ENCODE measurements around the gene CHRNG.
"Not testable (repeated sequence)": the region's sequence is repeated elsewhere in the genome, so short reads cannot be mapped to it uniquely, and the experiment has no call there.

CHRNG gene

DNA sequence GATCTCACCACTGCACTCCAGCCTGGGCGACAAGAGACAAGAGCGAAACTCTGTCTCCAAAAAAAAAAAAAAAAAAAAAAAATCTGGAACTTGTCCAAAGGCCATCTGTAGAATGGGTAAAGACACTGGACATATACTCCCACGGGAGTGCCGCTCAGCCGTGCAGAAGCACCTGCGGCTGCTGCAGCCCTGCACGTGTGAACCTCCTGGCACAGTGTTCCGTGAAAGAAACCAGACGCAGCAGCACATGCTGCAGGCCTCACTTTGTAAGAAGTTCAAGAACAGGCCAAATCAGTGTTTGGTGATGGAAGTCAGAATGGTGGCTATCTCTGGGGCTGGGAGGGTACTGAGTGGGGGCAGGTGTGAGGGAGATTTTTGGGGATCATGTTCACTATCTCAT is 7.1 kb upstream of the CHRNG start:
- no peak for TF ChIP-seq TAF1 (IDR thresholded peaks at IDR 0.05; ENCODE audit: low read depth, low read length)
- TF ChIP-seq POLR2AphosphoS5 (IDR thresholded peaks at IDR 0.05; ENCODE audit: low read depth, low read length): no peak
- no peak for TF ChIP-seq POU2F2 (IDR thresholded peaks at IDR 0.05; ENCODE audit: low read depth, low read length)
- no peak for TF ChIP-seq POLR2A (IDR thresholded peaks at IDR 0.05; ENCODE audit: low read depth, low read length)
- no peak for TF ChIP-seq PAX5 (IDR thresholded peaks at IDR 0.05; ENCODE audit: insufficient read depth, low read length, severe bottlenecking)
- no peak for TF ChIP-seq SPI1 (IDR thresholded peaks at IDR 0.05; ENCODE audit: low read depth, low read length)
- DNase-seq (ENCODE audit: insufficient read length, low spot score) (no peak), FAIRE-seq (no peak)

DNA sequence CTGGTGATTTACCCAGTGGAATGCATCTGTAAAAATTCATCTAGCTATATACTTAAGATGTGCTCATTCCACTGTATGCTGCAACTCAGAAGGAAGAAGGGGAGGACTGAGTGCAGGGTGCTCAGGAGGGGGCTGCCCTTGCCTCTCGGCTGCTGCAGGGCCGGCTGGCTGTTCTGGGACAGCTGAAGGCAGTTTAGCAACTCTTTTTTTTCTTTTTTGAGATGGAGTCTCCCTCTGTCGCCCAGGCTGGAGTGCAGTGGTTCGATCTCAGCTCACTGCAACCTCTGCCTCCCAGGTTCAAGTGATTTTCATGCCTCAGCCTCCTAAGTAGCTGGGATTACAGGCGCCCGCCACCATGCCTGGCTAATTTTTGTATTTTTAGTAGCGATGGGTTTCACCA is 6.7 kb upstream of the CHRNG start:
- FAIRE-seq; DNase-seq (ENCODE audit: insufficient read length, low spot score): not testable (repeated sequence)

DNA sequence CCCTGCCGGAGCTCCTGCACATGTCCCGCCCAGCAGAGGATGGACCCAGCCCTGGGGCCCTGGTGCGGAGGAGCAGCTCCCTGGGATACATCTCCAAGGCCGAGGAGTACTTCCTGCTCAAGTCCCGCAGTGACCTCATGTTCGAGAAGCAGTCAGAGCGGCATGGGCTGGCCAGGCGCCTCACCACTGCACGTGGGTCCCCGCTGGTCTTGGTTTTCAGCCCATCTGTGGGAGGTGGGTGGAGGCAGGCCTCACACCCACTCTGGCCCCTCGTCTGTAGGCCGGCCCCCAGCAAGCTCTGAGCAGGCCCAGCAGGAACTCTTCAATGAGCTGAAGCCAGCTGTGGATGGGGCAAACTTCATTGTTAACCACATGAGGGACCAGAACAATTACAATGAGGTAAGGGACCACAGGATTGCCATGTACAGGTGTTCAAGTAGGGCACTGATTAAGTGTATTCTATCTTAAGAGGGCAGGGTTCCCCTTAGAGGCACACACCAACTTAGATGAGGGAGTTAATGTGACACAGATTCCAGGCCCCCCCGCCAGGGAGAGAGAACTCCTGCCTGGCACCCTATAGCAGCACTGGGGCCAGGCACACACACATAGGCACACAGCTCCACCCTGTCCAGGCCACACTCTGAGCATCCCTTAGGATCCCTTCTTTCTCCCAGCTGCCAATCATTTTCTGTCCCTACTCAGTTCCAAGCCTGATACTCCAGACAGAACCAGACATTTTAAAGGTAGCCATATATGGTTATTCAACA is 5.4 kb upstream of the CHRNG start:
- DNase-seq (ENCODE audit: insufficient read length, low spot score): no peak
- TF ChIP-seq POLR2AphosphoS5 (IDR thresholded peaks at IDR 0.05; ENCODE audit: low read depth, low read length) (no peak), PAX5 (IDR thresholded peaks at IDR 0.05; ENCODE audit: insufficient read depth, low read length, severe bottlenecking) (no peak), SPI1 (IDR thresholded peaks at IDR 0.05; ENCODE audit: low read depth, low read length) (no peak)
- FAIRE-seq: no peak

DNA sequence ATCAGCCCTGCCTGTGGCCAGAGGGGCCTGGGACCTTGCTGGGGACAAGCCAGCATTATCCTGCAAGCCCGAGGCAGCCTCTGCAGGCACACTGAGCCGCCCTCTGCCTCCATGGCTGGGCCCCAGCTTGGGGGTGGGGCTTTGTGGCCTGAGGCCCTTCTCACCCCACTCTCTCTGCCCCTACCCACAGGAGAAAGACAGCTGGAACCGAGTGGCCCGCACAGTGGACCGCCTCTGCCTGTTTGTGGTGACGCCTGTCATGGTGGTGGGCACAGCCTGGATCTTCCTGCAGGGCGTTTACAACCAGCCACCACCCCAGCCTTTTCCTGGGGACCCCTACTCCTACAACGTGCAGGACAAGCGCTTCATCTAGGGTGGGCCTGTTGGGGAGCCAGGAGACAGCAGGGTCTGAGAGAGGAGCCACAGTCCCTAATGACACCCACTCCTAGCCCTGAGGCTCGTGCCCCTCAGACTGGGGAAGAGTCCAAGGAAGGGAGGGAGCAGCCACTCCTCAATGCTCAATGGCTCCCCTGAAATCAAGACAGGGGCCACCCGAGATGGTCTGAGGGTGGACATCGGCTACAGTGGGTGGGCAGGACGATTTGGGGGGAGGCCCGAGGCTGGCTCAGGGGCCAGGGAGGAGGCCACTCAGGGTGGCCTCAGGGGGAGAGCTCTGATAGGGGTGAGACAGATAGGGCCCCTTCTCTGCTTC is 4.4 kb upstream of the CHRNG start:
- TF ChIP-seq POLR2AphosphoS5 (IDR thresholded peaks at IDR 0.05; ENCODE audit: low read depth, low read length): no peak
- TF ChIP-seq POLR2A (IDR thresholded peaks at IDR 0.05; ENCODE audit: low read depth, low read length): no peak
- no peak for TF ChIP-seq POU2F2 (IDR thresholded peaks at IDR 0.05; ENCODE audit: low read depth, low read length)
- no peak for TF ChIP-seq TAF1 (IDR thresholded peaks at IDR 0.05; ENCODE audit: low read depth, low read length)
- no peak for TF ChIP-seq PAX5 (IDR thresholded peaks at IDR 0.05; ENCODE audit: insufficient read depth, low read length, severe bottlenecking)
- FAIRE-seq (no peak), DNase-seq (ENCODE audit: insufficient read length, low spot score) (no peak)

DNA sequence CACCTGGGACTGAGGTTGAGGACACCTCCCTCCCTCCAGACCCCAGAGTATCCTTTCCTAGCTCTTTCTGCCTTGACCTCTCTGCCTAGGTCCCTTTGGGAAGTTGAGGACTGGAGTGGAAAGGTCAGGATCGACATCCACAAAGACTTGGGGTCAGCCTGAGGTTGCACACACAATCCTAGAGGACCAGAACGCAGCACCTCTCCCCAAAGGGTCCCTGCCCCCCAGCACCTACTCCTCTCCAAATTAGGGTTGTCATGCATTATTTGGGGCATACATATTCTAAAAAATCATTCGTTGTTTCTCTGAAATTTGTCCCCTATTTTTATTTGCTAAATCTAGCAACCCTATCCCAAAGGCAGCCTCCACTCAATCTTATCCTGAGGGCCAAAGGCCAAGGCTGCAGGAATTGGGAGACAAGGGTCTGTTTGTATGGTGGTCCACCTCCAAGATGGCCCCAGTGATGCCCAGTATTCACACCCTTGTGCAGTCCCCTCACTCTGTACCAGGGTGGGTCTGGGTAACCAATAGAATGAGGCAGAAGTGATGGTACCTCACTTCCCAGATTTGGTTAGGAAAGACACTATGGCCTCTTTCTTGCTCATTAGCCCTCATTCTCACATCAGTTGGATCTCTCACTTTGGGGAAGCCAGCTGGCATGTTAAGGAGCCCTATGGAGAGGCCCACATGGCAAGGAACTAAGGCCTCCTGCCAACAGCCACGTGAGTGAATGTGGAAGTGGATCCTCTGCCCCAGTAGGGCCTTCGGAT is 3.5 kb upstream of the CHRNG start:
- DNase-seq (ENCODE audit: insufficient read length, low spot score) (no peak), FAIRE-seq (no peak)
- TF ChIP-seq POLR2AphosphoS5 (IDR thresholded peaks at IDR 0.05; ENCODE audit: low read depth, low read length): no peak

DNA sequence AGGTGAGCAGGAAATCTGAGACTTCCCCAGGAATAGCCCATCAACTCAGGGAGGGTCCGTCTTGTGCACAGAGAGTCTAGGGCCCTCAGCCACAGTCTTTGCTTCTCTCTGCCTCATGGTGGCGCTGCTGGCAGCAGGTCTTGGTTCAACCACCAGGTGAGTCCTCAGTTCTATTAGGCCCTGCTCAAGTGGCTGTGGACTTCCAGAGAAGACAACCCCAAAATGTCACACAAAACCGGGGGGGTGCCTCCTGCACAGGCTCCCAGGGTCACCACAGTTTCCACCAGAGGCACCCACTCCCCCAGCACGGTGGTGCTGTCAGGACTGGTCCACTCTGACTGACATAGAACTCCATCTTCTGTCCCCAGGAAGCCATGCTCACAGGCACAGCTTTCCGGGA is 2.4 kb upstream of the CHRNG start:
- no peak for FAIRE-seq
- DNase-seq (ENCODE audit: insufficient read length, low spot score): no peak
- TF ChIP-seq SPI1 (IDR thresholded peaks at IDR 0.05; ENCODE audit: low read depth, low read length) (no peak), POLR2A (IDR thresholded peaks at IDR 0.05; ENCODE audit: low read depth, low read length) (no peak), PAX5 (IDR thresholded peaks at IDR 0.05; ENCODE audit: insufficient read depth, low read length, severe bottlenecking) (no peak), TAF1 (IDR thresholded peaks at IDR 0.05; ENCODE audit: low read depth, low read length) (no peak), POU2F2 (IDR thresholded peaks at IDR 0.05; ENCODE audit: low read depth, low read length) (no peak), POLR2AphosphoS5 (IDR thresholded peaks at IDR 0.05; ENCODE audit: low read depth, low read length) (no peak)

DNA sequence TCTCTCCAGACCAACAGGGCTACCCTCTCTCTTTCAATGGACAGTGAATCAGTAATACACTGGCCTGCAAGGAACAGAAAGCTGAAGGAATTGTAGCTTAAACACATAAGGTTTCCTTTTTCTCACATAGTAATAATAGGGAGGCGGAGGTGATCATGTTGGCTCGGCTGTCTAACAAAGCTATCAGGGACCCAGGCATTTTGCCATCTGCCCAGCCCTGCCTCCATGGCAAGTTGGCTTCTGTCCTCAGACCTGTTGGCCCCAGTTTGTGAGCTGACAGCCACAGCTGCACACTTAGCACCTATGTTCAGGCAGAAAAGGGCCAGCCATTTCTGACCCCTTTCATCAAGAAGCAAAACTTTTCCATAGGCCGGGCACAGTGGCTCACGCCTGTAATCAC is 2.0 kb upstream of the CHRNG start:
- TF ChIP-seq PAX5 (IDR thresholded peaks at IDR 0.05; ENCODE audit: insufficient read depth, low read length, severe bottlenecking) (no peak), POLR2A (IDR thresholded peaks at IDR 0.05; ENCODE audit: low read depth, low read length) (no peak), POLR2AphosphoS5 (IDR thresholded peaks at IDR 0.05; ENCODE audit: low read depth, low read length) (no peak), POU2F2 (IDR thresholded peaks at IDR 0.05; ENCODE audit: low read depth, low read length) (no peak), SPI1 (IDR thresholded peaks at IDR 0.05; ENCODE audit: low read depth, low read length) (no peak), TAF1 (IDR thresholded peaks at IDR 0.05; ENCODE audit: low read depth, low read length) (no peak)
- FAIRE-seq (no peak), DNase-seq (ENCODE audit: insufficient read length, low spot score) (no peak)

DNA sequence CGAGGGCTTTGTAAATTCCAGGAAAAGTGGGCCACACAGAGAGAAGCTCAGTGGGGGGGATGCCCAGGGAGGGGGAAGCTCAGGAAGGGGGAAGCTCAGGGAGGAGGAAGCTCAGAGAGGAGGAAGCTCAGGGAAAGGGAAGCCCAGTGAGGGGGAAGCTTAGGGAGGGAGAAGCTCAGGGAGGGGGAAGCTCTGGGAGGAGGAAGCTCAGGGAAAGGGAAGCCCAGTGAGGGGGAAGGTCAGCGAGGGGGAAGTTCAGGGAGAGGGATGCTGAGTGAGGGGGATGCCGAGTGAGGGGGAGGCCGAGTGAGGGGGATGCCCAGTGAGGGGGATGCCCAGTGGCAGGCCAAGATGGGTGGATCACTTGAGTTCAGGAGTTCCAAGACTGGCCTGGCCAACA is 821 bp upstream of the CHRNG start:
- FAIRE-seq: no peak
- no peak for TF ChIP-seq PAX5 (IDR thresholded peaks at IDR 0.05; ENCODE audit: insufficient read depth, low read length, severe bottlenecking)
- no peak for TF ChIP-seq POLR2AphosphoS5 (IDR thresholded peaks at IDR 0.05; ENCODE audit: low read depth, low read length)
- no peak for TF ChIP-seq SPI1 (IDR thresholded peaks at IDR 0.05; ENCODE audit: low read depth, low read length)
- no peak for TF ChIP-seq POLR2A (IDR thresholded peaks at IDR 0.05; ENCODE audit: low read depth, low read length)
- no peak for TF ChIP-seq POU2F2 (IDR thresholded peaks at IDR 0.05; ENCODE audit: low read depth, low read length)
- no peak for TF ChIP-seq TAF1 (IDR thresholded peaks at IDR 0.05; ENCODE audit: low read depth, low read length)
- no peak for DNase-seq (ENCODE audit: insufficient read length, low spot score)

DNA sequence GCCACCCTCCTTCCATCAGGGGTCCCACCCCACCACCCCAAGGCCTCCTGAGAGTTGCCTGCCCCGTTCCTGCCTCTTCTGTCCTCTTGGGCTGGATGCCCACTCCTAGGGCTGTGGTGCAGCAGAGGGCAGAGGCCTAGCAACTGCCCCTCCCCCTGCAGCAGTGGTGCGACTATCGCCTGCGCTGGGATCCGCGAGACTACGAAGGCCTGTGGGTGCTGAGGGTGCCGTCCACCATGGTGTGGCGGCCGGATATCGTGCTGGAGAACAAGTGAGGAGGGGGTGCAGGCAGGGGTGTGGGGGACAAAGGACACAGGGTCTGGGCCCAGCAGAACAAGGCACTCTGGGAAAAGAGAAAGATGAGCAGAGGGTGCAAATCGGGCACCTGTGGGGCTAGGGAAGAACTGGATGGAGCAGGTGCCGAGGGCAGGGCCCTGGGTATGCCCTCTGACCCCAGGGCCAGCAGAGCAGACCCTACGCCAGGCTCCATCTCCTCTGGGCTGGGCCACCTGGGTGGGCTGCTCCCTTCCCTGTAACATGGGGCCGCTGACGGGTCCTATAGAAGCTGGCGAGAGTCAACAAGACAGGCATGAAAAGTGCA is 1.0 kb downstream of the CHRNG start:
- TF ChIP-seq POU2F2 (IDR thresholded peaks at IDR 0.05; ENCODE audit: low read depth, low read length): no peak
- no peak for TF ChIP-seq POLR2AphosphoS5 (IDR thresholded peaks at IDR 0.05; ENCODE audit: low read depth, low read length)
- TF ChIP-seq SPI1 (IDR thresholded peaks at IDR 0.05; ENCODE audit: low read depth, low read length): no peak
- TF ChIP-seq TAF1 (IDR thresholded peaks at IDR 0.05; ENCODE audit: low read depth, low read length): no peak
- no peak for TF ChIP-seq PAX5 (IDR thresholded peaks at IDR 0.05; ENCODE audit: insufficient read depth, low read length, severe bottlenecking)
- no peak for TF ChIP-seq POLR2A (IDR thresholded peaks at IDR 0.05; ENCODE audit: low read depth, low read length)
- FAIRE-seq: no peak

More for the DNA sequence above, 1.0 kb downstream of the CHRNG start:
- DNase-seq (ENCODE audit: insufficient read length, low spot score): no peak
